ENCODE data around the gene THTPA.
"Not testable (repeated sequence)": the region's sequence is repeated elsewhere in the genome, so short reads cannot be mapped to it uniquely, and the experiment has no call there.

The THTPA gene

DNA sequence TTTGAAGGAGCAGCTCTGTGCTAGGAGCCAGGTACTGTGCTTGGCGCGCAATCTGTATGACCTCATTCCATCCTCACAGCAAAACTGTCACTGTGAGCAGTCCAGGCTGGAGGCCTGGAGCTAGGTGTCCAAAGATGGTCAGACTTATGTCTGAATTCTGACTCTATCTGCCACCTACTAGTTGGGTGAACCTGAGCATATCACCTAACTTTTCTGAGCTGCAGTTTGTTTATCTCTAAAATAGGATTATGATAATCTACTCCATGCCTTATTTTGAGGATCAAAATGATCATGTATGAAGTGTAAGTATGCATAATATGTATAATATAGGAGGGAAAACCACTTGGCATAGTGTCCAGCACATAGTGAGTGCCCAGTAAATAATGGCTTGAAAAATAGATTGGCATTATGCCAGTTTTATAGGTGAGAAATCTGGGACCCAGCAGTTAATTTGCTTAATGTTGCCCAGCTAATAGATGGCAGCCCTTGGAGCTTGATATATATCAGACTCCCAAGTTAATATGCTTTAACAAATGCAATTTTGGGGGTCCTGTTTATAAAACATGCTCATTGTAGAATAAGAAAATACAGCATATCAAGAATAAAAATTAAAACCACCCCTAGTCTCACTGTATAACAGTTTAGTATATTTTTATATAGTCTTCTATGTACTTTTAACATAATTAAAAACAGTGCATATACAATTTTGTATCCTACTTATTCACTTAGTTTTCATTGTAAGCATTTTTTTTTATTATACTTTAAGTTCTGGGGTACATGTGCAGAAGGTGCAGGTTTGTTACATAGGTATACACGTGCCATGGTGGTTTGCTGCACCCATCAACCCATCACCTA, 27.1 kb downstream of the THTPA start:
- no peak for TF ChIP-seq CTCF (conservative IDR thresholded peaks at IDR 0.05)
- H3K27ac ChIP-seq = no peak overlapping the region

- not testable (repeated sequence) for H3K27ac ChIP-seq
These were observed 27.9 kb downstream of the THTPA start for GRCh38 chr14:23583761-23584526.

DNA sequence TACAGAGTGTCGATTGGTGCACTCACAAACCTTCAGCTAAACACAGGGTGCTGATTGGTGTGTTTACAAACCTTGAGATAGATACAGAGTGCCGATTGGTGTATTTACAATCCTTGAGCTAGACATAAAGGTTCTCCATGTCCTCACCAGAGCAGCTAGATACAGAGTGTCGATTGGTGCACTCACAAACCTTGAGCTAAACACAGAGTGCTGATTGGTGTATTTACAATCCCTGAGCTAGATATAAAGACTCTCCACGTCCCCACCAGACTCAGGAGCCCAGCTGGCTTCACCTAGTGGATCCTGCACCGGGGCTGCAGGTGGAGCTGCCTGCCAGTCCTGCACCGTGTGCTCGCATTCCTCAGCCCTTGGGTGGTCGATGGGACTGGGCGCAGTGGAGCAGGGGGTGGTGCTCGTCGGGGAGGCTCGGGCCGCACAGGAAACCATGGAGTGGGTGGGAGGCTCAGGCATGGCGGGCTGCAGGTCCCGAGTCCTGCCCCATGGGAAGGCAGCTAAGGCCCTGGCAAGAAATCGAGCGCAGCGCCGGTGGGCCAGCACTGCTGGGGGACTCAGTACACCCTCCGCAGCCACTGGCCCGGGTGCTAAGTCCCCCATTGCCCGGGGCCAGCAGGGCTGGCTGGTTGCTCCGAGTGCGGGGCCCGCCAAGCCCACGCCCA, 28.6 kb downstream of the THTPA start:
- H3K27ac ChIP-seq = not testable (repeated sequence)

GRCh38 chr14:23588884-23589598, 33.0 kb downstream of the THTPA start:
- peak; percentile 91 for TF ChIP-seq CTCF (conservative IDR thresholded peaks at IDR 0.05)
- H3K27ac ChIP-seq = peak overlapping the region; percentile 73

DNA sequence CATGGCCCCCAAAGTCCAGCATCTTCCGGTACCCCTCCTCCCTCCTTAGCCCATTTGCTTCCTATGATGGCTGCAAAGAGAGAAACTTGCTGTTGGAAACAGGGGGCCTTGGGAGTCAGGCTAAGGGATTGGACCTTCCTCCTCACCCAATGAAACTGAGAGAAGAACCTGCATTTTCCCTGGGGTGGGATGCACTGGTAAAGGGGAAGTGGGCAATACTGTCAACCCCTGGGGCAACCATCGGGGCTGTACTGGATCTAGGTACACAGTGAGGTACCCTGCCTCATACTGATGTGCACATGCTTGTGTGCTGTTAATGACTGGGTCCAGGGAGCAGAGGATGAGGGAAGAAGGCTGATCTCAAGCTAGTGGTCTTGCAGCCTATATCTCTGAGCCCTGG, 33.5 kb downstream of the THTPA start:
- no peak for TF ChIP-seq CTCF (conservative IDR thresholded peaks at IDR 0.05)
- H3K27ac ChIP-seq = peak overlapping the region; percentile 73

GRCh38 chr14:23590198-23590597, 34.1 kb downstream of the THTPA start:
- H3K27ac ChIP-seq = no peak overlapping the region
- TF ChIP-seq CTCF (conservative IDR thresholded peaks at IDR 0.05) = no peak

DNA sequence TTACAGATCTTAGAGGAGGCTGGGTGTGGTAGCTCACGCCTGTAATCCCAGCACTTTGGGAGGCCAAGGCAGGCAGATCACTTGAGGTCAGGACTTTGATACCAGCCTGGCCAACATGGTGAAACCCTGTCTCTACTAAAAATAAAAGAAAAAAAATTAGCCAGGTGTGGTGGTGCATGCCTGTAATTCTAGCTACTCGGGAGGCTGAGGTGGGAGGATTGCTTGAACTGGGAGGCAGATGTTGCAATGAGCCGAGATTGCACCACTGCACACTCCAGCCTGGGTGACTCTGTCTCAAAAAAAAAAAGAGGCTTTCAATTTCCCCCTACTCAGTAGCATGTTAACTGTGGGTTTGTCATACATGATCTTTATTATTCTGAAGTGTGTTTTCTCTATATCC, 38.1 kb downstream of the THTPA start:
- H3K27ac ChIP-seq = not testable (repeated sequence)

DNA sequence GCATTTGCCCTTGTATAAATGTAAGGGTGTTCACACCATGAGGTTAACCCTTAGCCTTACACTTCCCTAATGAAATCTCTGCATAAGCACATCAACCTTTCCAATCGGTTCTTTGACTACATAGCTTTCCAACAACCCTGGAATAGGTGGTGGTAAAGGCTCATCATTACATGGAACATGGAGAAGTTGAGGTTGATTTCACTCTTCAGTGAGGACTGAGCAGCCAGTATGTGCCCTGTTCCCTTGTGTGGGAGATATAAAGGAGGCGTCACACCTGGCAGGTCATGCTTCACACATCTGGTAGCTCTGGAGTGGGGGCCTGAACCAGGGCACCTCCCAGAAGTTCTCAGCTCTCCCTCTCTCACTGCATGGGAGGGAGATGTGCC, 44.2 kb downstream of the THTPA start:
- TF ChIP-seq CTCF (conservative IDR thresholded peaks at IDR 0.05) = no peak
- no peak overlapping the region for H3K27ac ChIP-seq

All from VCaP (cell line).